Measurements from ENCODE around the gene HDAC11. TPM values are rescaled to one million over a fixed set of nuclear protein-coding genes. Genes with fewer than 3 reads are reported as not detected.
"Not testable (repeated sequence)": the region's sequence is repeated elsewhere in the genome, so short reads cannot be mapped to it uniquely, and the experiment has no call there.

HDAC11 gene, protein sequence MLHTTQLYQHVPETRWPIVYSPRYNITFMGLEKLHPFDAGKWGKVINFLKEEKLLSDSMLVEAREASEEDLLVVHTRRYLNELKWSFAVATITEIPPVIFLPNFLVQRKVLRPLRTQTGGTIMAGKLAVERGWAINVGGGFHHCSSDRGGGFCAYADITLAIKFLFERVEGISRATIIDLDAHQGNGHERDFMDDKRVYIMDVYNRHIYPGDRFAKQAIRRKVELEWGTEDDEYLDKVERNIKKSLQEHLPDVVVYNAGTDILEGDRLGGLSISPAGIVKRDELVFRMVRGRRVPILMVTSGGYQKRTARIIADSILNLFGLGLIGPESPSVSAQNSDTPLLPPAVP
- total RNA-seq = 10 to 100 TPM; 14.2 to 21.7 (median 14.4) TPM

GRCh38 chr3:13479582-13480339, at the start of gene HDAC11:
Gene HDAC11, plus strand, starts transcription at chr3:13480306. Its CDS starts 42 bp downstream, at chr3:13480348.
- peak within 1 kb of the TSS; percentile 95 to 96 for H3K27ac ChIP-seq
- peaks cover 1 to 6% of the 10 kb centered on the region in 2 donors for H3K4me1 ChIP-seq
- TF ChIP-seq CTCF (IDR thresholded peaks at IDR 0.05) = peak; percentile 28 to 64 (median 35)
- TF ChIP-seq POLR2AphosphoS5 (IDR thresholded peaks at IDR 0.05) = peak; percentile 90 to 97 (median 94)
- TF ChIP-seq POLR2A (IDR thresholded peaks at IDR 0.05) = peak; percentile 79
- no peaks in the 10 kb centered on the region for H3K9me3 ChIP-seq
- intact Hi-C loops (cut with DNase I; ENCODE audit: low total_unique reads) = no loop called here
- H3K4me3 ChIP-seq = peak within 1 kb of the TSS; percentile 73 to 84 (median 81)
- H3K36me3 ChIP-seq = no peaks in the 10 kb centered on the region
- DNase-seq (ENCODE audit: low spot score in 2 of 2) = peak; percentile 97 to 98
- H3K27me3 ChIP-seq = no peaks in the 10 kb centered on the region

DNA sequence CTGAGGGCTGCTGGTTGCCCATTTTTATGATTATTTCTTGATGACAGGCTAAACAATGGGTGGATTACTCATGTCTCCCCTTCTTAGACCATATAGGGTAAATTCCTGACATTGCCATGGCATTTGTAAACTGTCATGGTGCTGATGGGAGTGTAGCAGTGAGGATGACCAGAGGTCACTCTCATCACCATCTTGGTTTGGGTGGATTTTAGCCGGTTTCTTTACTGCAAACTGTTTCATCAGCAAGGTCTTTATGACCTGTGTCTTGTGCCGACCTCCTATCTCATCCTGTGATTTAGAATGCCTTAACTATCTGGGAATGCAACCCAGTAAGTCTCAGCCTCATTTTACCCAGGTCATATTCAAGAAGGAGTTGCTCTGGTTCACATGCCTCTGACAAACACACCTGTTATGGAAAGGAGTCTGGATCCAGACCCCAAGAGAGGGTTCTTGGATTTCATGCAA, 49.7 kb upstream of the HDAC11 start:
- H3K36me3 ChIP-seq; H3K27me3 ChIP-seq; H3K9me3 ChIP-seq; H3K4me1 ChIP-seq; DNase-seq (ENCODE audit: low spot score in 2 of 2); H3K27ac ChIP-seq; H3K4me3 ChIP-seq; intact Hi-C loops (cut with DNase I; ENCODE audit: low total_unique reads): not testable (repeated sequence)

- no peak for DNase-seq (ENCODE audit: low spot score in 2 of 2)
- intact Hi-C loops (cut with DNase I; ENCODE audit: low total_unique reads) = no loop called here
Measured at GRCh38 chr3:13432093-13432492, 48.0 kb upstream of the HDAC11 start.

DNA sequence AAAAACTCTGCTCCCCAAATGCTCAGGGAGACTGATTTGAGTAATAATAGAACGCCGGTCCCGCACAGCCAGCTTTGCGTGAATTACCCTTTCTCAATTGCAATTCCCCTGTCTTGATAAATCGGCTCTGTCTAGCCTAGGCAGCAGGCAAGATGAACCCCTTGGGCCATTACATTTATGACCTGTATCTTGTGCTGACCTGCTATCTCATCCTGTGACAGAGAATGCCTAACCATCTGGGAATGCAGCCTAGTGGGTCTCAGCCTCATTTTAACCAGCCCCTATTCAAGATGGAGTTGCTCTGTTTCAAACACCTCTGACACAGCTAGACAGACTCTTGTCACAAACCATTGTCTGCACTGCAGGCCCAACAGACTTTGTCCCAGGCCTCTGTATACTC, 46.2 kb upstream of the HDAC11 start:
- H3K27me3 ChIP-seq = no peaks in the 10 kb centered on the region
- no peaks in the 10 kb centered on the region for H3K36me3 ChIP-seq
- peaks cover 0 to 6% of the 10 kb centered on the region in 2 donors for H3K9me3 ChIP-seq
- TF ChIP-seq POLR2A (IDR thresholded peaks at IDR 0.05) (no peak), CTCF (IDR thresholded peaks at IDR 0.05) (no peak), POLR2AphosphoS5 (IDR thresholded peaks at IDR 0.05) (no peak)
- DNase-seq (ENCODE audit: low spot score in 2 of 2) = no peak
- no peaks in the 10 kb centered on the region for H3K4me1 ChIP-seq
- intact Hi-C loops (cut with DNase I; ENCODE audit: low total_unique reads) = no loop called here
- H3K4me3 ChIP-seq = no peak overlapping the region
- no peak overlapping the region for H3K27ac ChIP-seq

More at GRCh38 chr3:13432093-13432492, 48.0 kb upstream of the HDAC11 start:
- H3K36me3 ChIP-seq = no peaks in the 10 kb centered on the region
- no peak for TF ChIP-seq CTCF (IDR thresholded peaks at IDR 0.05)
- TF ChIP-seq POLR2A (IDR thresholded peaks at IDR 0.05) = no peak
- no peak for TF ChIP-seq POLR2AphosphoS5 (IDR thresholded peaks at IDR 0.05)
- H3K4me3 ChIP-seq = no peak overlapping the region
- no peak overlapping the region for H3K27ac ChIP-seq
- H3K27me3 ChIP-seq = no peaks in the 10 kb centered on the region
- no peaks in the 10 kb centered on the region for H3K4me1 ChIP-seq
- peaks cover 0 to 6% of the 10 kb centered on the region in 2 donors for H3K9me3 ChIP-seq

DNA sequence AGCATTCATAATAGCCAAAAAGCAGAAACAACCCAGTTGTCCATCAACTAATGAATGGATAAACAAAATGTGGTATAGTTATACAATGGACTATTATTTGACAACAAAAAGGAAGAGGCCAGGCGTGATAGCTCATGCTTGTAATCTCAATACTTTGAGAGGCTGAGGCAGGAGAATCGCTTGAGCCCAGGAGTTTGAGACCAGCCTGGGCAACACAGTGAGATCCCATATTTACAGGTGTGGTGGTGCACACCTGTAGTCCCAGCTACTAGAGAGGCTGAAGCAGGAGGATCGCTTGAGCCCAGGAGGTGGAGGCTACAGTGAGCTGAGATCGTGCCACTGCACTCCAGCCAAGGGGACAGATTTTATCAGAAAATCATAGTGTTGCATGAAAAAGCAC, 43.9 kb upstream of the HDAC11 start:
- intact Hi-C loops (cut with DNase I; ENCODE audit: low total_unique reads); H3K4me1 ChIP-seq; DNase-seq (ENCODE audit: low spot score in 2 of 2): not testable (repeated sequence)

More for the DNA sequence above, 43.9 kb upstream of the HDAC11 start:
- not testable (repeated sequence) for H3K36me3 ChIP-seq, H3K27me3 ChIP-seq, H3K4me3 ChIP-seq, H3K27ac ChIP-seq, H3K9me3 ChIP-seq
